ENCODE measurements around the gene UEVLD.

Gene UEVLD

DNA sequence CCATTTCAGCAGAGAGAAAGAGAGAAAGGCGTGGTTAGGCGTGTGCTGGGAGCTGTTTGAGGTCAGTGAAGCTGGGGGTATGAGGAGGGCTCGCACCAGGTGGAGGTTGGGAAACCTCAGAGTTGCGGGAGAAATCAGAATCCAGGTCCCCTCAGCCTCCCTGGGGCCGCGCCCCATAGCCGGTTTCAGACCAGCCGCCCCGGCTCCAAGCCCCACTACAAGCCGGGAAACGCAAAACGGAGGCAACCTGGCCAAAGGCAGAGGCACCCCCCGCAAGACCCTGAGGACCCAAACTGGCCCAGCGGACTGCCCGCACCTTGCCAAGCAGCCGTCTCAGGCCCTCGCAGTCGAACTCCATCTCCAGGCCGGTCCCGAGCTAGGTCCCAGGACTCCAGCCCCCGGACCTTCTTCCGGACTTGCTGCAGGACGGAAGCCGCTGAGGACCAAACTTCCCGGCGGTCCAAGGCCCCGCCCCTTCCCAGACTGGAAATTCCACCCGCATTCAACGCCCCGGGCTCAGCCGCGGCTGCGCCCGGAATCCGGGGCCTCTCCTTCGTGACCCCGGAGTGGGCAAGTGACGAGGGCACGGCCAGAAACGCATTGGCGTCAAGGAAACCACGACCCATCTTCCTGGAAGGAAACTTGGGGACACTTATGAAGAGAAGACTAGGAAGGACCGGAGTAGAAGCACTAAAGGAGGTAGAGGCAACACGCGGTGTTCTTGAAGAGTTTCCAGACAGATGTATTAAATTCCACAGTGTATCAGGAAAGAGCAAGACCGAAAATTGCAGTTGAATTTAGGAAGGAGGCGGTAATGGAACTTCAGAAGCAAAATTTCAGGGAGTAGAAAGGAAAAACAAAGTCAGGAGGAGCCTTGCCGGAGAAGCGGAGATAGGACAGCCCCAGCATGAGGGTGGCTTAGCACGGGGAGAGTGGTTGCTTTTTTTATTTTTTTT is at the start of gene UEVLD (continued):
- TF ChIP-seq YY2 (tag by site-specific recombination; IDR thresholded peaks at IDR 0.05) = no peak
- TF ChIP-seq OVOL3 (tag by site-specific recombination; IDR thresholded peaks at IDR 0.05) = no peak

DNA sequence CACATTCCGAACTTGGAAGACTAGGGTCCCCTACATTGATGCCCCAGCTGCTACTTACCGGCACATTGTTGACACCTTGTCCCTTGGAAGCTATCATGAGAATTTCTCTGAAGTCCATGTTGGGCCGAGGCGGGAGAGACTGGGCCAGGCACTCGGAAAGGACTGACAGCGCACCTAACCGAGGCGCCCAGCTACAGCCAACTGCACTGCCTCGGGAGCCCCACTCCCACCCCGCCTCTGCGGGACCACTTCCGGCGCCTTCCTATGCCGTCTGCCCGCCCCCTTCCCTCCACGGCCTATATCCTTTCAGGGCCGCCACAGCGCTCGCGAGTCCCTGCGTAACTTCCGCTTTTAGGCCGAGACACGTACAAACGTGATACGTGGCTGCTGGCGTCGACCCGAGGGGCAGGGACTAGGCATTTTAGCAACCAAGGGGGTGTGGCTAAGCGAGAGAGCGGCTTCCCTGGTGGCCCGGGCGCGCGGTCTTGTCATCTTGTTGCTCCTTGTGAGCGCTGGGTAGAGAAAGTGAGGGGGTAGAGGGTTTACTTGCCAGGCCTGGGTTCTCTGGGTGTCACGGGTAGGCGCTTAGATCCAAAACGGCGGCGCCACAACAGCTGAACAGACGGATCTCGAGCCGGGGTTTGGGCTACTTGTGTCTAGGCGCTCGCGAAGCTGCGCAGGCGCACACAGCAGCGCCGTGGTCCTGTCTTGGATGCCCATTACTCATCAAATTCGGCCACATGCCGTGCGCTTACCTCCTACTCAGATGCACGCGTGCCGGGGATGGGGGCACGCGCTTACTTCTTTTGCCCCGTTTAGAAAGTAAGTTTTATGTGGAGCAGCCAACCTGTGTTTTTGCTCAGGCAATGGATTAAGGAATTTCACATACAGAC is 45.9 kb upstream of the UEVLD start, which contains the start of gene SPTY2D1:
SPTY2D1 (minus strand) TSS at position 203 of the 893 bp plus-strand sequence; CDS start at position 118, 85 bp downstream.
- Histone ChIP-seq H3K36me3 (ENCODE audit: control insufficient read depth in 2 of 2, insufficient read depth in 1 of 2, low read length in 2 of 2) (no peaks in the 10 kb centered on the region), H3K27ac (ENCODE audit: extremely low read depth, low read depth, low read length) (peak within 1 kb of the TSS; percentile 73), H3K4me1 (ENCODE audit: control insufficient read depth, insufficient read depth, low read length) (no peaks in the 10 kb centered on the region), H3K4me3 (ENCODE audit: low read depth, low read length) (peak within 1 kb of the TSS; percentile 91), H3K9me3 (ENCODE audit: control insufficient read depth, insufficient read depth, low read depth, low read length) (no peaks in the 10 kb centered on the region)
- ChIA-PET POLR2A (interaction anchor here (0.5 to 2.3 kb wide), 15 partner anchors 11 to 528 kb away, joined by 3 to 21 read pairs (median 4); partner anchors contain the start of genes LDHA, SAAL1, TMEM86A and TSG101), CTCF (interaction anchor here (0.7 to 2.5 kb wide), 3 partner anchors 17 to 903 kb away, joined by 3 to 18 read pairs (median 3); no protein-coding TSS in a partner anchor)
- TF ChIP-seq KLF16 (tag by site-specific recombination; IDR thresholded peaks at IDR 0.05) = 0 out of 2 replicates have a peak, but pooled peaks have one; percentile 13
- peak; percentile 40; the same call in 1 of the 2 replicates for TF ChIP-seq EGR2 (tag by site-specific recombination; IDR thresholded peaks at IDR 0.05; ENCODE audit: low read depth)
- TF ChIP-seq KLF8 (tag by site-specific recombination; IDR thresholded peaks at IDR 0.05) = 0 out of 2 replicates have a peak, but pooled peaks have one; percentile 8
- TF ChIP-seq ZNF335 (tag by site-specific recombination; conservative IDR thresholded peaks at IDR 0.05) = peak; percentile 82
- no peak for TF ChIP-seq ZNF433 (tag by site-specific recombination; IDR thresholded peaks at IDR 0.05; ENCODE audit: low read depth)
- TF ChIP-seq GLIS1 (tag by site-specific recombination; IDR thresholded peaks at IDR 0.05) = peak; percentile 84
- TF ChIP-seq ZBTB20 (tag by site-specific recombination; IDR thresholded peaks at IDR 0.05) = peak; percentile 63; the same call in 1 of the 2 replicates
- TF ChIP-seq SP3 (tag by site-specific recombination; IDR thresholded peaks at IDR 0.05) = peak; percentile 28
- no peak for TF ChIP-seq TCF7L2 (IDR thresholded peaks at IDR 0.05; ENCODE audit: borderline replicate concordance, low read depth, low read length)
- TF ChIP-seq, protein P1, sequence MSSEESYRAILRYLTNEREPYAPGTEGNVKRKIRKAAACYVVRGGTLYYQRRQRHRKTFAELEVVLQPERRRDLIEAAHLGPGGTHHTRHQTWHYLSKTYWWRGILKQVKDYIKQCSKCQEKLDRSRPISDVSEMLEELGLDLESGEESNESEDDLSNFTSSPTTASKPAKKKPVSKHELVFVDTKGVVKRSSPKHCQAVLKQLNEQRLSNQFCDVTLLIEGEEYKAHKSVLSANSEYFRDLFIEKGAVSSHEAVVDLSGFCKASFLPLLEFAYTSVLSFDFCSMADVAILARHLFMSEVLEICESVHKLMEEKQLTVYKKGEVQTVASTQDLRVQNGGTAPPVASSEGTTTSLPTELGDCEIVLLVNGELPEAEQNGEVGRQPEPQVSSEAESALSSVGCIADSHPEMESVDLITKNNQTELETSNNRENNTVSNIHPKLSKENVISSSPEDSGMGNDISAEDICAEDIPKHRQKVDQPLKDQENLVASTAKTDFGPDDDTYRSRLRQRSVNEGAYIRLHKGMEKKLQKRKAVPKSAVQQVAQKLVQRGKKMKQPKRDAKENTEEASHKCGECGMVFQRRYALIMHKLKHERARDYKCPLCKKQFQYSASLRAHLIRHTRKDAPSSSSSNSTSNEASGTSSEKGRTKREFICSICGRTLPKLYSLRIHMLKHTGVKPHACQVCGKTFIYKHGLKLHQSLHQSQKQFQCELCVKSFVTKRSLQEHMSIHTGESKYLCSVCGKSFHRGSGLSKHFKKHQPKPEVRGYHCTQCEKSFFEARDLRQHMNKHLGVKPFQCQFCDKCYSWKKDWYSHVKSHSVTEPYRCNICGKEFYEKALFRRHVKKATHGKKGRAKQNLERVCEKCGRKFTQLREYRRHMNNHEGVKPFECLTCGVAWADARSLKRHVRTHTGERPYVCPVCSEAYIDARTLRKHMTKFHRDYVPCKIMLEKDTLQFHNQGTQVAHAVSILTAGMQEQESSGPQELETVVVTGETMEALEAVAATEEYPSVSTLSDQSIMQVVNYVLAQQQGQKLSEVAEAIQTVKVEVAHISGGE (tag by site-specific recombination; conservative IDR thresholded peaks at IDR 0.05; ENCODE audit: low read depth) = peak; percentile 84
- no peak for TF ChIP-seq ELK4 (IDR thresholded peaks at IDR 0.05; ENCODE audit: borderline replicate concordance, low read depth, low read length)
- TF ChIP-seq, protein P2, sequence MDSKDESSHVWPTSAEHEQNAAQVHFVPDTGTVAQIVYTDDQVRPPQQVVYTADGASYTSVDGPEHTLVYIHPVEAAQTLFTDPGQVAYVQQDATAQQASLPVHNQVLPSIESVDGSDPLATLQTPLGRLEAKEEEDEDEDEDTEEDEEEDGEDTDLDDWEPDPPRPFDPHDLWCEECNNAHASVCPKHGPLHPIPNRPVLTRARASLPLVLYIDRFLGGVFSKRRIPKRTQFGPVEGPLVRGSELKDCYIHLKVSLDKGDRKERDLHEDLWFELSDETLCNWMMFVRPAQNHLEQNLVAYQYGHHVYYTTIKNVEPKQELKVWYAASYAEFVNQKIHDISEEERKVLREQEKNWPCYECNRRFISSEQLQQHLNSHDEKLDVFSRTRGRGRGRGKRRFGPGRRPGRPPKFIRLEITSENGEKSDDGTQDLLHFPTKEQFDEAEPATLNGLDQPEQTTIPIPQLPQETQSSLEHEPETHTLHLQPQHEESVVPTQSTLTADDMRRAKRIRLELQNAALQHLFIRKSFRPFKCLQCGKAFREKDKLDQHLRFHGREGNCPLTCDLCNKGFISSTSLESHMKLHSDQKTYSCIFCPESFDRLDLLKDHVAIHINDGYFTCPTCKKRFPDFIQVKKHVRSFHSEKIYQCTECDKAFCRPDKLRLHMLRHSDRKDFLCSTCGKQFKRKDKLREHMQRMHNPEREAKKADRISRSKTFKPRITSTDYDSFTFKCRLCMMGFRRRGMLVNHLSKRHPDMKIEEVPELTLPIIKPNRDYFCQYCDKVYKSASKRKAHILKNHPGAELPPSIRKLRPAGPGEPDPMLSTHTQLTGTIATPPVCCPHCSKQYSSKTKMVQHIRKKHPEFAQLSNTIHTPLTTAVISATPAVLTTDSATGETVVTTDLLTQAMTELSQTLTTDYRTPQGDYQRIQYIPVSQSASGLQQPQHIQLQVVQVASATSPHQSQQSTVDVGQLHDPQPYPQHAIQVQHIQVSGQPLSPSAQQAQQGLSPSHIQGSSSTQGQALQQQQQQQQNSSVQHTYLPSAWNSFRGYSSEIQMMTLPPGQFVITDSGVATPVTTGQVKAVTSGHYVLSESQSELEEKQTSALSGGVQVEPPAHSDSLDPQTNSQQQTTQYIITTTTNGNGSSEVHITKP (tag by site-specific recombination; IDR thresholded peaks at IDR 0.05) = peak; percentile 67
- TF ChIP-seq SP7 (tag by site-specific recombination; IDR thresholded peaks at IDR 0.05) = 0 out of 2 replicates have a peak, but pooled peaks have one; percentile 31
- no peak for TF ChIP-seq ZNF830 (tag by site-specific recombination; IDR thresholded peaks at IDR 0.05; ENCODE audit: low read depth)
- 0 out of 2 replicates have a peak, but pooled peaks have one; percentile 52 for TF ChIP-seq ZBTB8A (tag by site-specific recombination; IDR thresholded peaks at IDR 0.05)
- TF ChIP-seq ZNF501 (tag by site-specific recombination; IDR thresholded peaks at IDR 0.05) = no peak
- 0 out of 2 replicates have a peak, but pooled peaks have one; percentile 21 for TF ChIP-seq ZNF561 (tag by site-specific recombination; IDR thresholded peaks at IDR 0.05; ENCODE audit: borderline replicate concordance)
- TF ChIP-seq HIC1 (tag by site-specific recombination; IDR thresholded peaks at IDR 0.05) = peak; percentile 39; the same call in 1 of the 2 replicates

All from HEK293 (cell line).